ENCODE measurements around the gene RGMB. TPM values are rescaled to one million over a fixed set of nuclear protein-coding genes. Genes with fewer than 3 reads are reported as not detected.
A peak's percentile ranks its signal among the peaks of the same experiment; 100 is the strongest.

The RGMB gene
- total RNA-seq, 1 experiment from 2014 or later = 19.3 TPM

- no peak overlapping the region for H2BK5ac ChIP-seq (ENCODE audit: insufficient read length, low read length)
- H3K14ac ChIP-seq (ENCODE audit: insufficient read depth, low read length) = no peak overlapping the region
- H3K79me2 ChIP-seq (ENCODE audit: insufficient read depth, low read length) = peaks cover 17% of the 10 kb centered on the region; the same call in 1 of the 2 replicates
- H3K18ac ChIP-seq (ENCODE audit: insufficient read length, low read depth, low read length) = no peak overlapping the region
- H3K9me3 ChIP-seq (ENCODE audit: control insufficient read depth, low read depth, low read length) = no peaks in the 10 kb centered on the region
- no peak overlapping the region for H2AFZ ChIP-seq (ENCODE audit: low read length)
- H3K23me2 ChIP-seq (ENCODE audit: insufficient read length, low read depth, low read length, poor library complexity, severe bottlenecking) = peaks cover 29% of the 10 kb centered on the region
- H3K23ac ChIP-seq (ENCODE audit: insufficient read length, low read depth, low read length) = no peak overlapping the region
- H3K27ac ChIP-seq (ENCODE audit: insufficient read length, low read depth, low read length) = no peak overlapping the region
- peak overlapping the region; percentile 79 to 95 for H3K4me3 Mint-ChIP-seq
- H4K5ac ChIP-seq (ENCODE audit: insufficient read length, low read depth, low read length) = no peak overlapping the region
- H3K36me3 Mint-ChIP-seq (ENCODE audit: insufficient read depth in 1 of 3, low read depth in 3 of 3) = peaks cover 2 to 5% (median 3%) of the 10 kb centered on the region in 3 experiments; a peak in 5 of 7 replicates
- TF ChIP-seq CTCF (conservative IDR thresholded peaks at IDR 0.05) = no peak
- no peak for DNase-seq
- H2BK20ac ChIP-seq (ENCODE audit: low read depth, low read length, poor library complexity, severe bottlenecking) = no peak overlapping the region
- no peak overlapping the region for H3K9ac ChIP-seq (ENCODE audit: extremely low read depth, insufficient read length, low read length)
- WGBS (ENCODE audit: extremely low coverage, insufficient read length, low lambda C conversion rate) = no CpG with 5 or more reads among the region's 16 CpGs
- H3K27me3 Mint-ChIP-seq (ENCODE audit: low read depth) = peaks cover 38% of the 10 kb centered on the region
- no peak overlapping the region for H4K8ac ChIP-seq (replicated peaks; ENCODE audit: insufficient read length, low read depth, low read length)
- no peak overlapping the region for H3K4ac ChIP-seq (ENCODE audit: low read depth, low read length)
- no peak overlapping the region for H2AK5ac ChIP-seq (ENCODE audit: insufficient read length, low read length)
- no peak overlapping the region for H4K91ac ChIP-seq (ENCODE audit: insufficient read length, low read depth, low read length)
- H3K56ac ChIP-seq (ENCODE audit: insufficient read length, low read depth, low read length) = no peak overlapping the region
- H3K27ac Mint-ChIP-seq = peak overlapping the region; percentile 94 to 95 (median 95)
- peaks cover 5% of the 10 kb centered on the region for H3K79me1 ChIP-seq (ENCODE audit: insufficient read depth, low read depth, low read length, poor library complexity, severe bottlenecking)
- H3K27me3 ChIP-seq (ENCODE audit: insufficient read depth, low read length) = peaks cover 8% of the 10 kb centered on the region; the same call in 1 of the 2 replicates
- H2BK15ac ChIP-seq (ENCODE audit: low read depth, low read length) = no peak overlapping the region
- H3T11ph ChIP-seq (ENCODE audit: low read length) = no peak overlapping the region
- H3K4me2 ChIP-seq (ENCODE audit: insufficient read depth, insufficient read length, low read length) = peak overlapping the region; percentile 68
- no peak overlapping the region for H2BK12ac ChIP-seq (ENCODE audit: insufficient read length, low read depth, low read length)
- H4K20me1 ChIP-seq (ENCODE audit: control insufficient read depth, insufficient read depth, insufficient read length) = no peaks in the 10 kb centered on the region
- no peaks in the 10 kb centered on the region; a peak in 1 of 5 replicates for H3K9me3 Mint-ChIP-seq
- H2BK120ac ChIP-seq (ENCODE audit: low read depth, low read length, poor library complexity, severe bottlenecking) = no peak overlapping the region
- H3K4me1 Mint-ChIP-seq = peaks cover 49 to 51% of the 10 kb centered on the region in 2 experiments
- peaks cover 3% of the 10 kb centered on the region; the same call in 1 of the 2 replicates for H3K4me1 ChIP-seq (ENCODE audit: insufficient read depth, low read length)
Observed at GRCh38 chr5:98773214-98773463, 324 bp upstream of the RGMB start.
